Peyer's patch (tissue), 4 donors: ENCODE results near the gene USP17L30. TPM values are rescaled to one million over a fixed set of nuclear protein-coding genes. Genes with fewer than 3 reads are reported as not detected.
"Not testable (repeated sequence)": the region's sequence is repeated elsewhere in the genome, so short reads cannot be mapped to it uniquely, and the experiment has no call there.

Experiments used
- DNase-seq, 3 donors: peaks; one replicate each; pipeline ENCODE4 v3.0.0-alpha.2; 2017 to 2019
- H3K27ac ChIP-seq, 4 donors: fragments of 200-600 bp; sonication (generic); one replicate each; pipeline ENCODE4 v1.5.1; 2016 to 2019
- H3K27me3 ChIP-seq, 2 donors: fragments of 200-600 bp; sonication (generic); one replicate each; pipeline ENCODE4 v1.5.1; 2019
- H3K36me3 ChIP-seq, 3 donors: fragments of 200-600 bp; sonication (generic); one replicate each; pipeline ENCODE4 v1.5.1; 2016 to 2019
- H3K4me1 ChIP-seq, 4 donors: fragments of 200-600 bp; sonication (generic); one replicate each; pipeline ENCODE4 v1.5.1; 2016 to 2019
- H3K4me3 ChIP-seq, 4 donors: fragments of 200-600 bp; sonication (generic); 1 replicate in 3 of 4; 2 replicates in 1 of 4; pipeline ENCODE4 v1.5.1; 2016 to 2019; ENCODE audit warnings: mild to moderate bottlenecking in 1 of 4
- H3K9me3 ChIP-seq, 4 donors: fragments of 200-600 bp; sonication (generic); one replicate each; pipeline ENCODE4 v1.5.1; 2016 to 2019; ENCODE audit warnings: mild to moderate bottlenecking in 1 of 4
- POLR2A ChIP-seq, 2 donors: fragments of 450-650 bp; IDR thresholded peaks; one replicate each; pipeline ENCODE4 v1.5.1; 2017; ENCODE audit warnings: antibody characterized with exemption in 2 of 2, mild to moderate bottlenecking in 2 of 2, moderate library complexity in 2 of 2
- small RNA-seq, 2 donors: library from RNA; depleted of rRNA; stranded (forward); fragments of <200 nt; gene quantifications; one replicate each; pipeline ENCODE3, GENCODE V24; 2016
- total RNA-seq, 4 donors: library from RNA; depleted of rRNA; stranded (reverse); fragments of >200 nt; gene quantifications; one replicate each; pipeline ENCODE4 v1.1.0, GENCODE V29; 2016
- TF ChIP-seq, protein P1 (sequence below), 6 experiments: fragments of 450-650 bp in 4 of 6; fragments of 200-600 bp in 2 of 6; sonication (generic) in 1 of 6; IDR thresholded peaks; one replicate each; pipeline ENCODE4 v1.5.1; 2017 to 2019; ENCODE audit warnings: antibody characterized with exemption in 6 of 6, mild to moderate bottlenecking in 3 of 6, moderate library complexity in 1 of 6

The USP17L30 gene
- total RNA-seq, 4 donors from 2014 or later = not detected

DNA sequence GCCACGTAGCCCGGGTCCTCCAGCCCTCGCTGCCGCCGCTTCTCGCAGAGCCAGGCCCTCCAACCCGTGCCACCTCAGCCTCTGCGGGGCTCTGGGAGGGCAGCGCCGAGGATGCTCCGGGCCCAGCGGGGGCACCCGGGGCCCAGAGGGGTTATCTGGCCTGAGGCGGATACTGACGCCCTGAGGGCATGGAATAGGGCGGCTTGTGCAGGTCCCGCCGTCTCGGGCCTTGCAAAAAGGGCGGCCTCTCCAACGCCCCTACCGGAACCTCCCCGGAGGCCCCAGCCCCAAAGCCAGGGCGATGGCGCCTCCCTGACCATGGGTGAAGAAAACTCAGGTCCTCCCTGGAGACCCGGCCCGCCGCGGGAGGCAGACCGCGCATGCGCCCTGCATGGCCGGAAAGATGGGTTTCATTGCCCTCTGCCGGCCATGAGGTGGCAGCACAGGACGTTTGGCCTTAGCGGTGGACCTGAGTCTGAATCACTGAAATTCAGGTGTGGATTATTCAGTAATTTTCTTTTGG, 18.1 kb downstream of the USP17L30 start:
- peak overlapping the region; percentile 17 to 50 (median 38) for H3K4me3 ChIP-seq
- TF ChIP-seq, protein P1, sequence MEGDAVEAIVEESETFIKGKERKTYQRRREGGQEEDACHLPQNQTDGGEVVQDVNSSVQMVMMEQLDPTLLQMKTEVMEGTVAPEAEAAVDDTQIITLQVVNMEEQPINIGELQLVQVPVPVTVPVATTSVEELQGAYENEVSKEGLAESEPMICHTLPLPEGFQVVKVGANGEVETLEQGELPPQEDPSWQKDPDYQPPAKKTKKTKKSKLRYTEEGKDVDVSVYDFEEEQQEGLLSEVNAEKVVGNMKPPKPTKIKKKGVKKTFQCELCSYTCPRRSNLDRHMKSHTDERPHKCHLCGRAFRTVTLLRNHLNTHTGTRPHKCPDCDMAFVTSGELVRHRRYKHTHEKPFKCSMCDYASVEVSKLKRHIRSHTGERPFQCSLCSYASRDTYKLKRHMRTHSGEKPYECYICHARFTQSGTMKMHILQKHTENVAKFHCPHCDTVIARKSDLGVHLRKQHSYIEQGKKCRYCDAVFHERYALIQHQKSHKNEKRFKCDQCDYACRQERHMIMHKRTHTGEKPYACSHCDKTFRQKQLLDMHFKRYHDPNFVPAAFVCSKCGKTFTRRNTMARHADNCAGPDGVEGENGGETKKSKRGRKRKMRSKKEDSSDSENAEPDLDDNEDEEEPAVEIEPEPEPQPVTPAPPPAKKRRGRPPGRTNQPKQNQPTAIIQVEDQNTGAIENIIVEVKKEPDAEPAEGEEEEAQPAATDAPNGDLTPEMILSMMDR (IDR thresholded peaks at IDR 0.05) = peak in 4 of 6 experiments; percentile 42 to 65 (median 54)
- not testable (repeated sequence) for H3K27ac ChIP-seq

GRCh38 chr4:9384126-9384525, 21.2 kb downstream of the USP17L30 start:
- TF ChIP-seq, protein P1 (IDR thresholded peaks at IDR 0.05) = no peak
- TF ChIP-seq POLR2A (IDR thresholded peaks at IDR 0.05) = no peak
- no peak for DNase-seq
- no peaks in the 10 kb centered on the region for H3K27me3 ChIP-seq
- H3K27ac ChIP-seq = no peak overlapping the region
- no peaks in the 10 kb centered on the region for H3K9me3 ChIP-seq
- H3K4me1 ChIP-seq = no peaks in the 10 kb centered on the region
- H3K4me3 ChIP-seq = no peak overlapping the region
- no peaks in the 10 kb centered on the region for H3K36me3 ChIP-seq

More for the DNA sequence above, 18.1 kb downstream of the USP17L30 start:
- H3K9me3 ChIP-seq, H3K36me3 ChIP-seq, H3K4me1 ChIP-seq, H3K27me3 ChIP-seq: not testable (repeated sequence)
- peak; percentile 32 to 82 (median 48) for DNase-seq

GRCh38 chr4:9389001-9389400, 26.1 kb downstream of the USP17L30 start:
- H3K4me3 ChIP-seq, H3K27me3 ChIP-seq, H3K36me3 ChIP-seq, H3K4me1 ChIP-seq, H3K9me3 ChIP-seq, H3K27ac ChIP-seq, DNase-seq: not testable (repeated sequence)

DNA sequence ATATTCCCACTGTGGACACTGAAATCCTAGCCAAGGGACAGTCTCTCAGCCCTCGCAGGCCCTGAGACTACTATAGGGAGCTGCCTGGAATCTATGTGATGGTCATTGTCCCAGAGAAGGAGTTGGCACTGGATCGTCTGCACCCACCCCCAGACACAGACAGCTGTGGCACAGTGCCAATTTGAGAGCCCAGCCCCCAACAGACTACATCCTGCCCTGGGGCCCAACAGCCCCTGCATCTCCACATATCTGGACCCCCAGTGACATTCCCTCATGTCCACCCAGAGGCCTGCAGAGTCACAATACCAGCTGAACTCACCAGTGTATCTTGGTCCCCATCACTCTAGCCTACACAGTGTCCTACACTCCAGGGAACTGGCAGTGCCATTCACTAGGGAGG, 42.8 kb downstream of the USP17L30 start:
- not testable (repeated sequence) for H3K9me3 ChIP-seq, H3K4me1 ChIP-seq, H3K27ac ChIP-seq, H3K27me3 ChIP-seq, DNase-seq, H3K4me3 ChIP-seq, H3K36me3 ChIP-seq

GRCh38 chr4:9406491-9406890, 43.6 kb downstream of the USP17L30 start:
- not testable (repeated sequence) for DNase-seq, H3K4me1 ChIP-seq, H3K9me3 ChIP-seq, H3K4me3 ChIP-seq, H3K27ac ChIP-seq, H3K27me3 ChIP-seq, H3K36me3 ChIP-seq

DNA sequence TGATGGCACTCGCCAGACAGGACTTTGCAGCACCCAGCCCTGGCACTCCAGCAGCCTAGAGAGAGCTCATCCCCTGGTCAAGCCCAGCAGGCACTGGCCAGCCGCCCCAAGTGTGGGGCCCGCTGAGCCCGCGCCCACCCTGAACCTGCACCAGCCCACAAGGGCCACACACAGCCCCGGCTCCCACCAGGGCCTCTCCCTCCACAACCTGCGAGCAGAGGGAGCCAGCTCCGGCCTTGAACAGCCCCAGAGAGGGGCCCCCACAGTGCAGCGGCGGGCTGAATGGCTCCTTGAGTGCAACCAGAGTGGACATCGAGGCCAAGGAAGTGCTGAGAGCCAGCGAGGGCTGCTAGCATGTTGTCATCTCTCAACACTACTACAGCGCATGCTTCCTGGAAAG, 46.9 kb downstream of the USP17L30 start:
- Histone ChIP-seq H3K4me3 (no peak overlapping the region), H3K27me3 (no peaks in the 10 kb centered on the region), H3K4me1 (no peaks in the 10 kb centered on the region), H3K36me3 (no peaks in the 10 kb centered on the region), H3K9me3 (no peaks in the 10 kb centered on the region), H3K27ac (no peak overlapping the region)
- DNase-seq = no peak
- TF ChIP-seq POLR2A (IDR thresholded peaks at IDR 0.05) = no peak
- TF ChIP-seq, protein P1 (IDR thresholded peaks at IDR 0.05) = no peak

Small RNAs within 50 kb of the gene (small RNA-seq; reads per million reads assigned to genes)
- 0 reads per million in 2 donors for gene RNA5SP153

Other genes with a start within 250 kb of the USP17L30 start
- not detected for gene FAM90A26, start 192.7 kb upstream of the USP17L30 start, total RNA-seq
- not detected for gene USP17L10, start 152.5 kb upstream of the USP17L30 start, total RNA-seq
- not detected for gene USP17L11, start 147.7 kb upstream of the USP17L30 start, total RNA-seq
- gene USP17L12, start 143.0 kb upstream of the USP17L30 start, total RNA-seq = not detected
- not detected for gene USP17L13, start 138.2 kb upstream of the USP17L30 start, total RNA-seq
- not detected for gene USP17L15, start 128.7 kb upstream of the USP17L30 start, total RNA-seq
- gene USP17L17, start 119.2 kb upstream of the USP17L30 start, total RNA-seq = not detected
- not detected for gene USP17L18, start 114.5 kb upstream of the USP17L30 start, total RNA-seq
- gene USP17L19, start 109.8 kb upstream of the USP17L30 start, total RNA-seq = not detected
- gene USP17L20, start 105.0 kb upstream of the USP17L30 start, total RNA-seq = not detected
- not detected for gene USP17L21, start 100.3 kb upstream of the USP17L30 start, total RNA-seq
- gene USP17L22, start 95.5 kb upstream of the USP17L30 start, total RNA-seq = not detected
- not detected for gene USP17L24, start 38.0 kb upstream of the USP17L30 start, total RNA-seq
- gene USP17L25, start 33.2 kb upstream of the USP17L30 start, total RNA-seq = not detected
- not detected for gene USP17L26, start 28.5 kb upstream of the USP17L30 start, total RNA-seq
- not detected for gene USP17L5, start 23.7 kb upstream of the USP17L30 start, total RNA-seq
- gene USP17L27, start 19.0 kb upstream of the USP17L30 start, total RNA-seq = not detected
- gene USP17L28, start 14.2 kb upstream of the USP17L30 start, total RNA-seq = not detected
- not detected for gene USP17L29, start 9.5 kb upstream of the USP17L30 start, total RNA-seq
- gene DEFB131A, start 81.3 kb downstream of the USP17L30 start, total RNA-seq = not detected